Breast epithelium (tissue), 3 donors: ENCODE results near the gene KCNH6.

Experiments used
- POLR2A ChIP-seq: fragments of 450-650 bp; IDR thresholded peaks from one replicate; pipeline ENCODE4 v1.6.1; 2016; ENCODE audit warnings: antibody characterized with exemption, mild to moderate bottlenecking, moderate library complexity
- POLR2AphosphoS5 ChIP-seq, 3 donors: sonication (generic); formaldehyde crosslinking; IDR thresholded peaks; one replicate each; pipeline ENCODE4 v1.6.1; 2017; ENCODE audit warnings: antibody characterized with exemption in 3 of 3
- TF ChIP-seq, protein P1 (sequence below), 3 donors: fragments of 450-650 bp; IDR thresholded peaks; one replicate each; pipeline ENCODE4 v1.5.1; 2016 to 2017; ENCODE audit warnings: antibody characterized with exemption in 3 of 3, mild to moderate bottlenecking in 3 of 3, moderate library complexity in 3 of 3

GRCh38 chr17:63478814-63479494 is 44.2 kb upstream of the KCNH6 start:
- TF ChIP-seq, protein P1, sequence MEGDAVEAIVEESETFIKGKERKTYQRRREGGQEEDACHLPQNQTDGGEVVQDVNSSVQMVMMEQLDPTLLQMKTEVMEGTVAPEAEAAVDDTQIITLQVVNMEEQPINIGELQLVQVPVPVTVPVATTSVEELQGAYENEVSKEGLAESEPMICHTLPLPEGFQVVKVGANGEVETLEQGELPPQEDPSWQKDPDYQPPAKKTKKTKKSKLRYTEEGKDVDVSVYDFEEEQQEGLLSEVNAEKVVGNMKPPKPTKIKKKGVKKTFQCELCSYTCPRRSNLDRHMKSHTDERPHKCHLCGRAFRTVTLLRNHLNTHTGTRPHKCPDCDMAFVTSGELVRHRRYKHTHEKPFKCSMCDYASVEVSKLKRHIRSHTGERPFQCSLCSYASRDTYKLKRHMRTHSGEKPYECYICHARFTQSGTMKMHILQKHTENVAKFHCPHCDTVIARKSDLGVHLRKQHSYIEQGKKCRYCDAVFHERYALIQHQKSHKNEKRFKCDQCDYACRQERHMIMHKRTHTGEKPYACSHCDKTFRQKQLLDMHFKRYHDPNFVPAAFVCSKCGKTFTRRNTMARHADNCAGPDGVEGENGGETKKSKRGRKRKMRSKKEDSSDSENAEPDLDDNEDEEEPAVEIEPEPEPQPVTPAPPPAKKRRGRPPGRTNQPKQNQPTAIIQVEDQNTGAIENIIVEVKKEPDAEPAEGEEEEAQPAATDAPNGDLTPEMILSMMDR (IDR thresholded peaks at IDR 0.05), result peak; percentile 46 to 92 (median 83)
- no peak for TF ChIP-seq POLR2A
- peak in 1 of 3 donors; percentile 25 for TF ChIP-seq POLR2AphosphoS5 (IDR thresholded peaks at IDR 0.05)
